ENCODE data around the gene PEX6.

Gene PEX6

DNA sequence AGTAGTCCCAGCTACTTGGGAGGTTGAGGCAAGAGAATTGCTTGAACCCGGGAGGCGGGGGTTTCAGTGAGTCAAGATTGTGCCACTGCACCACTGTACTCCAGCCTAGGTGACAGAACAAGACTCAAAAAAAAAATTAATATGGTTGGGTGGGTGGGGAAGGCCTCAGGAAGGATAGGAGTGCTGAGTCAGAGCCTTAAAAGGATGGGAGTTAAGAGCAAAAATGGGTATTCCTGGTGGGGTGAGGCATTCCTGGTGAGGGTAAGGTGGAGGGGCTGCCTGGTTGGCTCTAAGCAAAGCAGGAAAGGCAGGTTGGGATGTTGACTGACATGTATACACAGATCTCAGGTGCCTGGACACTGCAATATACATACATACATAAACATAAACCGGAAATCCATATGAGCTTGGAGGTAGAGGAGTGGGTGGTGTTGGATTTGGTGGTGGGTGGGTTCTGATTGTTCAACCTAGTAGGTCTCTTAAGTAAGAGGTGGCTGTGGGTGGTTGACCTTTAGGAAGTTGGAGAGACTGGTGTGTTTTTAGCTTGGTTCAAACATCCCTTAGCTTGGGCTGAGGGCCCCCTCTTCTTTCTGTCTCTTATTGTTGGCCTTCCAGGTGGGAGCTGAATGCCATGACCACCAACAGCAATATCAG is 41.2 kb upstream of the PEX6 start:
- TF ChIP-seq CTCF (conservative IDR thresholded peaks at IDR 0.05; ENCODE audit: low read depth): no peak
- CTCF ChIA-PET: no interaction called here
- POLR2A ChIA-PET (ENCODE audit: low non-redundant PET): interaction anchor here (1.0 kb wide), 1 partner anchor 21 kb away, joined by 4 read pairs; no protein-coding TSS in a partner anchor
- peak overlapping the region; percentile 87 for H3K27ac ChIP-seq
- no peak for DNase-seq (ENCODE audit: low spot score)

DNA sequence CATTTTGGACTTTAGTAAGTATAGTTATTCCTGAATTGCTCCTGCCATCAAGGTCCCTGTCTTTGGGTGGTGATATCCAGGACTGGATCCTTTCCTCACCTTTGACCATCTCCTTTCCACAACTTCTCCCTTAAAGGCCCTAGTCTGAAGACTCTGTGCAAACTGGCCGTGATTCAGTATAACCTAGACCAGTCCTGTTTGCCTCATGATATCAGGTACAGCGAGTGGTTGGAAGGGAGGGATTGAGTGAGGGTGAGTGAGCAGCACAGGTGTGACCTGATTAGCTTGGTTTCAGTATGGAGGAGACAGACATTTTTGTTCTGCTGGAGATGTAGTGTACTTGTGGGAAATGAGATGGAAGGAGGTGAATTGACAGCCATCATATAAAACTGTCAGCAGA is 40.2 kb upstream of the PEX6 start:
- no peak overlapping the region for H3K27ac ChIP-seq
- POLR2A ChIA-PET (ENCODE audit: low non-redundant PET): no interaction called here
- CTCF ChIA-PET: interaction anchor here (0.7 kb wide), 1 partner anchor 115 kb away, joined by 3 read pairs; no protein-coding TSS in a partner anchor

GRCh38 chr6:43016943-43017334 is 38.0 kb upstream of the PEX6 start:
- DNase-seq (ENCODE audit: low spot score): no peak
- H3K27ac ChIP-seq: peak overlapping the region; percentile 40
- POLR2A ChIA-PET (ENCODE audit: low non-redundant PET): no interaction called here
- CTCF ChIA-PET: no interaction called here
- no peak for TF ChIP-seq CTCF (conservative IDR thresholded peaks at IDR 0.05; ENCODE audit: low read depth)

More for the DNA sequence above, 40.2 kb upstream of the PEX6 start:
- TF ChIP-seq CTCF (conservative IDR thresholded peaks at IDR 0.05; ENCODE audit: low read depth): no peak
- no peak for DNase-seq (ENCODE audit: low spot score)

DNA sequence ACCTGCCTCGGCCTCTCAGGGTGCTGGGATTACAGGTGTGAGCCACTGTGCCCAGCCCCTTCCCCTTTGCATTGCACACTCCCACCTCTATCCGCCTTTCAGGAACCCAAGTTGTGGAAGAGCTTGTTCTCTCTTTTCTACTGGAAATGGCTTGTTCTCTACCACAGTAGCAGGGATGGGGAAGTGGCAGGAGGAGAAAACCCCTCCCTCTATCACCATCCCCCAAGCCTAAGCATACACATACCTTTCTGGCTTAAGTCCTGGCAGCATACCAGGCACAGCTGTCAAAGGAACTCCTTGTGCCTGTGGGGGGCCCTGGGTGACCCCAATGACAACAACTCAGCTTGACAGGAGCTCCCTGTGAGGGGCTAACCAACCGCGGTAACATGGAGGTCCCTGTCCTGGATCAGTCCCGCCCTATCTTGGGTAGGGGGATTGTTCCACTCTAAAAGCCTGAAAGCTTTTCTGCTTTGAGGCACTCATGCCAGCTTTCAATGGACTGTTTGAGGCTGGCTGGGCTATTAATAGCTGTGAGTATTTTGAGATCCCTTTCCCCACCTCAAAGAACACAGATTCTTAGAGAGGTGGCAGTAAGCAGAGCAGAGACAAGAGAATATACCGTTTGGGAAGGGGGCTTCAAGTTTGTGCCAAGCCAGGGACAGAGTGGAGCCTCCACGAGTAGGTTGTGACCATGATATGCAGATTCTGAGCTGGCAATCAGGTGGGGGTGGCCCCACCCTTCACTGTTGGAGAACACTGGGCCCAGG is 37.4 kb upstream of the PEX6 start:
- ChIA-PET POLR2A (ENCODE audit: low non-redundant PET) (no interaction called here), CTCF (interaction anchor here (0.6 kb wide), 1 partner anchor 355 kb away, joined by 4 read pairs; no protein-coding TSS in a partner anchor)
- TF ChIP-seq CTCF (conservative IDR thresholded peaks at IDR 0.05; ENCODE audit: low read depth): no peak
- H3K27ac ChIP-seq: peak overlapping the region; percentile 40
- no peak for DNase-seq (ENCODE audit: low spot score)

DNA sequence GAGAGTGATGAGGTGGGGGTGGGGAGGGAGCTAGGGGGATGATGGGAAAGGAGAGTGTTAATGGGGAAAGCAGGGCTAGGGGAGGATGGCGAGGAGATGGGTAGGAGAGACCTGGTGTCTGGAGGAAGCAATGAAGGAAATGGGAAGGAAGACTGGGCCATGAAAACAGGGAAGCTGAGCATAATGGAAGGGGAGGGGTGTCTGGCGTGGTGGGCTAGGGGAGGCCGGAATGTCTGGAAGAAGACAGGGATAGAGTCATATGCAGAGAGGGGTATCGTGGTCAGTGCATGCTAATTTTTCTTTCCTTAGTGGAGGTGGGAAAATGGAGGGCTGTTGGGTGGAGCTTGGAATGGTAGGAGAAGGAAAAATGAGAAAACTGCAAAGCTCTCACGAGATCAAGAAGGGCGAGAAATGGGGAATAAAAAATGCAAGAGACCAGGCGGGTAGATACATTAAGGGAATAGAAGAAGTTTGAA is 35.5 kb upstream of the PEX6 start:
- H3K27ac ChIP-seq: peak overlapping the region; percentile 78
- DNase-seq (ENCODE audit: low spot score): peak; percentile 26
- TF ChIP-seq CTCF (conservative IDR thresholded peaks at IDR 0.05; ENCODE audit: low read depth): no peak
- ChIA-PET CTCF (no interaction called here), POLR2A (ENCODE audit: low non-redundant PET) (interaction anchor here (0.9 kb wide), 1 partner anchor 35 kb away, joined by 4 read pairs; the partner anchor contains the start of gene PEX6)

GRCh38 chr6:43013843-43014433 is 35.0 kb upstream of the PEX6 start, which contains the start of the genes KLHDC3 and MEA1:
TSS of gene KLHDC3 (plus strand) at chr6:43014249. CDS start at chr6:43017193, 2,944 bp downstream.
TSS of gene MEA1 (minus strand) at chr6:43013946. CDS start at chr6:43013813, 133 bp downstream.
- TF ChIP-seq CTCF (conservative IDR thresholded peaks at IDR 0.05; ENCODE audit: low read depth): no peak
- H3K27ac ChIP-seq: peak within 1 kb of the TSS; percentile 78
- ChIA-PET CTCF (no interaction called here), POLR2A (ENCODE audit: low non-redundant PET) (interaction anchor here (0.6 to 1.7 kb wide), 3 partner anchors 22 to 35 kb away, joined by 3 to 4 read pairs (median 4); partner anchors contain the start of genes PEX6 and PPP2R5D)
- peak; percentile 99 for DNase-seq (ENCODE audit: low spot score)

All from RWPE1 (cell line).